K562 (cell line): ENCODE measurements around the gene BAHD1. TPM values are rescaled to one million over a fixed set of nuclear protein-coding genes. Genes with fewer than 3 reads are reported as not detected.

Source experiments
- AFF4 ChIP-seq: sonication (generic); formaldehyde crosslinking; IDR thresholded peaks from 2 replicates; pipeline ENCODE4 v1.8.0; 2023; ENCODE audit warnings: mild to moderate bottlenecking, missing genetic modification reagents
- ARID1B ChIP-seq: fragments of 450-650 bp; IDR thresholded peaks from 2 replicates; pipeline ENCODE4 v1.6.1; 2016; ENCODE audit warnings: antibody characterized with exemption, mild to moderate bottlenecking, inconsistent platforms
- BMI1 ChIP-seq: fragments of 150-350 bp; IDR thresholded peaks from 2 replicates; pipeline ENCODE4 v1.6.1; 2014; ENCODE audit warnings: low read length
- CBFA2T2 ChIP-seq: fragments of 450-650 bp; conservative IDR thresholded peaks from 2 replicates; pipeline ENCODE4 v1.6.1; 2017; ENCODE audit warnings: mild to moderate bottlenecking
- CCNT2 ChIP-seq: IDR thresholded peaks from 2 replicates; pipeline ENCODE4 v1.6.1; 2011; ENCODE audit warnings: borderline replicate concordance, low read depth, mild to moderate bottlenecking, moderate library complexity, mixed read lengths, low read length; ENCODE audit not compliant: insufficient read length; ENCODE audit errors: extremely low read depth
- CREB1 ChIP-seq, 2 experiments: sonication (generic) in 1 of 2; formaldehyde crosslinking in 1 of 2; IDR thresholded peaks; 2 replicates each; pipeline versions ENCODE4 v1.6.1 to v1.8.0; 2012 to 2022; ENCODE audit warnings: inconsistent platforms in 1 of 2, mild to moderate bottlenecking in 1 of 2, missing genetic modification reagents in 1 of 2, moderate library complexity in 1 of 2
- CTBP1 ChIP-seq: fragments of 450-650 bp; IDR thresholded peaks from 2 replicates; pipeline ENCODE4 v1.6.1; 2016; ENCODE audit warnings: borderline replicate concordance
- GATA2 ChIP-seq: sonication (generic); formaldehyde crosslinking; IDR thresholded peaks from 2 replicates; pipeline ENCODE4 v1.4.0; 2020; ENCODE audit warnings: mild to moderate bottlenecking, missing genetic modification reagents
- HDAC1 ChIP-seq, 2 experiments: fragments of 450-650 bp; IDR thresholded peaks; 2 replicates each; pipeline ENCODE4 v1.6.1; 2016 to 2017; ENCODE audit warnings: inconsistent platforms in 1 of 2, mild to moderate bottlenecking in 1 of 2, moderate library complexity in 1 of 2
- HMGN3 ChIP-seq: IDR thresholded peaks from 2 replicates; pipeline ENCODE4 v1.6.1; 2011; ENCODE audit warnings: borderline replicate concordance, low read depth, mild to moderate bottlenecking, mixed read lengths, low read length; ENCODE audit not compliant: insufficient read length; ENCODE audit errors: extremely low read depth
- LEF1 ChIP-seq: fragments of 450-650 bp; IDR thresholded peaks from 2 replicates; pipeline ENCODE4 v1.6.1; 2016; ENCODE audit warnings: mild to moderate bottlenecking
- MAX ChIP-seq: sonication (generic); formaldehyde crosslinking; IDR thresholded peaks from 2 replicates; pipeline ENCODE4 v1.9.0; 2022; ENCODE audit warnings: mild to moderate bottlenecking, missing genetic modification reagents
- NCOA1 ChIP-seq: fragments of 450-650 bp; IDR thresholded peaks from 2 replicates; pipeline ENCODE4 v1.6.1; 2016; ENCODE audit warnings: low read depth
- NONO ChIP-seq, 2 experiments: fragments of 200-400 bp in 1 of 2; fragments of 450-650 bp in 1 of 2; formaldehyde crosslinking in 1 of 2; IDR thresholded peaks; 2 replicates each; pipeline ENCODE4 v1.6.1; 2017; ENCODE audit warnings: low read depth in 2 of 2, mild to moderate bottlenecking in 2 of 2, moderate library complexity in 2 of 2, low read length in 1 of 2
- PHTF2 ChIP-seq: fragments of 250-450 bp; sonication (Bioruptor Pico); IDR thresholded peaks from 2 replicates; pipeline ENCODE4 v1.5.0; 2021; ENCODE audit warnings: mild to moderate bottlenecking
- TEAD4 ChIP-seq, 2 experiments: sonication (generic) in 1 of 2; formaldehyde crosslinking in 1 of 2; IDR thresholded peaks; 2 replicates each; pipeline versions ENCODE4 v1.6.1 to v1.8.0; 2012 to 2022; ENCODE audit warnings: borderline replicate concordance in 1 of 2, inconsistent platforms in 1 of 2, low read length in 1 of 2, mild to moderate bottlenecking in 1 of 2, missing genetic modification reagents in 1 of 2
- THRAP3 ChIP-seq: fragments of 450-650 bp; IDR thresholded peaks from 2 replicates; pipeline ENCODE4 v1.6.1; 2016; ENCODE audit warnings: mild to moderate bottlenecking, inconsistent platforms, borderline replicate concordance
- polyA plus RNA-seq, 8 experiments: library from polyadenylated mRNA; depleted of rRNA in 4 of 8; stranded (reverse) in 5 of 8; unstranded in 3 of 8; fragments of >200 nt; fragmentation: Nextera tagmentation in 2 of 8; fragmentation: Illumina TruSeq in 1 of 8; extraction: Ambion mirVana in 2 of 8; extraction: Trizol in 1 of 8; gene quantifications; 2 replicates each; pipeline versions ENCODE4 v1.2.1 to v1.2.3, GENCODE V29; 2011 to 2014; ENCODE audit warnings: inconsistent platforms in 1 of 8, missing spikeins in 1 of 8
- total RNA-seq, 7 experiments: library from RNA; depleted of rRNA in 6 of 7; stranded (reverse); fragments of >200 nt in 6 of 7; fragmentation: Illumina TruSeq in 2 of 7; extraction: Trizol in 2 of 7; gene quantifications; 2 replicates each; pipeline versions ENCODE4 v1.2.1 to v1.2.3, GENCODE V29; 2011 to 2021; ENCODE audit warnings: low replicate concordance in 1 of 7

BAHD1 gene
- total and polyA plus RNA-seq, 9 of the 15 experiments (the other 6 are each of a cell fraction or from before 2014, with no cell fraction given): 0.55 to 38.5 (median 11.5) TPM

DNA sequence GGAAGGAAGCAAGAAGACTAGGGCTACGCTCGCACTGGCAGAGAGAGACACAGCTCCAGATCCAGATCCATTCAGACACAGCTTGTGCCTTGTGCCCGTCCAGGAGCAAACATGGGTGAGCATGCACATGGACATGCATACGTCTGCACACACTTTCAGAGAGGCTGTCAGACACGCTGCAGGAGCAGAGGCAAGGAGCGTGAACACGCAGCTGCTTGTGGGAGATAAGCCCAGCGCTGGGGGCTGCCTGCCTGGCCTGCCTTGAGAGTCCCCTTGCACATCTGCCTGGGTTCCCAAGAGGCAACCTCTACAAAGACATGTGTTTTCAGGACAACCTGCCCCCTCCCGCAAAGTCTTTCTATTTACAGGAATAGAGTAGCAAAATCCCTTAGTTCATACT is 13.6 kb upstream of the BAHD1 start (continued):
- TF ChIP-seq AFF4 (CRISPR knock-in tag): no peak
- TF ChIP-seq LEF1: peak; percentile 52; the same call in 1 of the 2 replicates
- TF ChIP-seq MAX (CRISPR knock-in tag): peak; percentile 82
- peak; percentile 42 for TF ChIP-seq CCNT2
- no peak for TF ChIP-seq PHTF2
- peak; percentile 55; the same call in 1 of the 2 replicates for TF ChIP-seq CTBP1
- peak; percentile 86 for TF ChIP-seq HMGN3
- no peak for TF ChIP-seq THRAP3
- TF ChIP-seq HDAC1 (IDR thresholded peaks at IDR 0.05): peak in 1 of 2 experiments; percentile 87; a peak in 2 of 4 replicates
- TF ChIP-seq NONO (IDR thresholded peaks at IDR 0.05; ENCODE audit: low read depth in 2 of 2, low read length in 1 of 2): 0 out of 4 replicates have a peak, but pooled peaks of 1 of the 2 experiments have one; percentile 32
- peak; percentile 88 for TF ChIP-seq CBFA2T2
- peak; percentile 94 for TF ChIP-seq ARID1B
- peak; percentile 21; the same call in 1 of the 2 replicates for TF ChIP-seq NCOA1
- TF ChIP-seq TEAD4 (IDR thresholded peaks at IDR 0.05; ENCODE audit: low read length): peak; percentile 83
- no peak for TF ChIP-seq TEAD4 (CRISPR knock-in tag; IDR thresholded peaks at IDR 0.05; ENCODE audit: borderline replicate concordance)
- no peak for TF ChIP-seq BMI1
- peak; percentile 77 for TF ChIP-seq GATA2 (CRISPR knock-in tag)
- TF ChIP-seq CREB1 (IDR thresholded peaks at IDR 0.05): no peak; the same call in 1 of the 2 replicates
- TF ChIP-seq CREB1 (CRISPR knock-in tag; IDR thresholded peaks at IDR 0.05): peak; percentile 31; the same call in 1 of the 2 replicates
